DOHH2 (cell line): Measurements from ENCODE around the gene ZNF575.

ENCODE experiments used
- H3F3A ChIP-seq: fragments of 200-600 bp; sonication (generic), shearing (Covaris generic); 2 replicates; pipeline ENCODE4 v1.6.0; 2016; ENCODE audit warnings: antibody characterized with exemption, mild to moderate bottlenecking; ENCODE audit not compliant: control insufficient read depth, insufficient read depth
- H3K27ac ChIP-seq: fragments of 200-600 bp; sonication (generic); 2 replicates; pipeline ENCODE4 v1.5.1; 2014; ENCODE audit warnings: low read depth, mild to moderate bottlenecking, low read length, moderate library complexity
- H3K27me3 ChIP-seq: fragments of 200-600 bp; sonication (generic); 2 replicates; pipeline ENCODE4 v1.6.1; 2014; ENCODE audit warnings: mild to moderate bottlenecking, low read length, mixed read lengths; ENCODE audit not compliant: control insufficient read depth
- H3K36me3 ChIP-seq: fragments of 200-600 bp; sonication (generic); 2 replicates; pipeline ENCODE4 v1.6.1; 2014; ENCODE audit warnings: mild to moderate bottlenecking, low read length, moderate library complexity, mixed read lengths; ENCODE audit not compliant: control insufficient read depth
- H3K4me1 ChIP-seq: fragments of 200-600 bp; sonication (generic); 2 replicates; pipeline ENCODE4 v1.6.1; 2014; ENCODE audit warnings: mild to moderate bottlenecking, low read length, mixed read lengths; ENCODE audit not compliant: control insufficient read depth
- H3K4me2 ChIP-seq: fragments of 200-600 bp; sonication (generic); 2 replicates; pipeline ENCODE4 v1.6.0; 2014; ENCODE audit warnings: mild to moderate bottlenecking, low read length, moderate library complexity
- H3K4me3 ChIP-seq: fragments of 200-600 bp; sonication (generic); 2 replicates; pipeline ENCODE4 v1.5.1; 2014; ENCODE audit warnings: mild to moderate bottlenecking, low read length, mixed read lengths
- H3K79me2 ChIP-seq: fragments of 200-600 bp; sonication (generic); 2 replicates; pipeline ENCODE4 v1.6.1; 2014; ENCODE audit warnings: mild to moderate bottlenecking, low read length, mixed read lengths; ENCODE audit not compliant: control insufficient read depth
- H3K9me2 ChIP-seq: fragments of 200-600 bp; sonication (generic); replicated peaks from 2 replicates; pipeline ENCODE4 v1.6.1; 2014; ENCODE audit warnings: mild to moderate bottlenecking, low read length, mixed read lengths; ENCODE audit not compliant: control insufficient read depth
- H3K9me3 ChIP-seq: fragments of 200-600 bp; sonication (generic); 2 replicates; pipeline ENCODE4 v1.6.1; 2014; ENCODE audit warnings: antibody characterized with exemption, low read length, mixed read lengths; ENCODE audit not compliant: control insufficient read depth, insufficient read depth
- H4K20me1 ChIP-seq: fragments of 200-600 bp; sonication (generic); 2 replicates; pipeline ENCODE4 v1.6.0; 2014; ENCODE audit warnings: low read depth, mild to moderate bottlenecking, antibody characterized with exemption, low read length, moderate library complexity; ENCODE audit not compliant: control insufficient read depth, insufficient read depth
- CTCF ChIP-seq: fragments of 200-600 bp; sonication (generic); IDR thresholded peaks from one replicate; pipeline ENCODE4 v1.5.1; 2014; ENCODE audit warnings: antibody characterized with exemption, mild to moderate bottlenecking, low read depth, low read length; ENCODE audit not compliant: poor library complexity, severe bottlenecking
- EZH2phosphoT487 ChIP-seq: fragments of 200-600 bp; sonication (generic); IDR thresholded peaks from 2 replicates; pipeline ENCODE4 v1.6.1; 2017; ENCODE audit warnings: borderline replicate concordance, mild to moderate bottlenecking, antibody characterized with exemption, low read length, moderate library complexity, mixed read lengths

The ZNF575 gene

GRCh38 chr19:43490759-43491158 lies 42.2 kb upstream of the ZNF575 start:
- H3K36me3 ChIP-seq: no peaks in the 10 kb centered on the region
- H3F3A ChIP-seq: no peaks in the 10 kb centered on the region
- no peaks in the 10 kb centered on the region for H3K79me2 ChIP-seq
- TF ChIP-seq CTCF: no peak
- no peak for TF ChIP-seq EZH2phosphoT487
- H3K27me3 ChIP-seq: no peaks in the 10 kb centered on the region
- H3K9me2 ChIP-seq: no peaks in the 10 kb centered on the region
- H4K20me1 ChIP-seq: no peaks in the 10 kb centered on the region
- H3K27ac ChIP-seq: no peak overlapping the region
- H3K4me3 ChIP-seq: no peak overlapping the region
- no peaks in the 10 kb centered on the region for H3K9me3 ChIP-seq
- H3K4me1 ChIP-seq: no peaks in the 10 kb centered on the region
- H3K4me2 ChIP-seq: no peak overlapping the region

GRCh38 chr19:43495082-43495481 lies 37.9 kb upstream of the ZNF575 start:
- H3K4me3 ChIP-seq: no peak overlapping the region
- no peaks in the 10 kb centered on the region for H4K20me1 ChIP-seq
- no peaks in the 10 kb centered on the region for H3K9me3 ChIP-seq
- H3K36me3 ChIP-seq: no peaks in the 10 kb centered on the region
- no peaks in the 10 kb centered on the region for H3K4me1 ChIP-seq
- no peaks in the 10 kb centered on the region for H3K27me3 ChIP-seq
- TF ChIP-seq EZH2phosphoT487 (no peak), CTCF (no peak)
- no peaks in the 10 kb centered on the region for H3K9me2 ChIP-seq
- no peak overlapping the region for H3K27ac ChIP-seq
- no peaks in the 10 kb centered on the region for H3K79me2 ChIP-seq
- H3K4me2 ChIP-seq: no peak overlapping the region
- no peaks in the 10 kb centered on the region for H3F3A ChIP-seq

- Histone ChIP-seq H3K4me2 (no peak overlapping the region), H3K27me3 (no peaks in the 10 kb centered on the region), H3K9me2 (no peaks in the 10 kb centered on the region), H3K36me3 (no peaks in the 10 kb centered on the region), H3K4me1 (no peaks in the 10 kb centered on the region), H3F3A (no peaks in the 10 kb centered on the region), H4K20me1 (no peaks in the 10 kb centered on the region), H3K27ac (no peak overlapping the region), H3K79me2 (no peaks in the 10 kb centered on the region), H3K9me3 (no peaks in the 10 kb centered on the region), H3K4me3 (no peak overlapping the region)
- TF ChIP-seq CTCF (no peak), EZH2phosphoT487 (no peak)
Observed at GRCh38 chr19:43496960-43497359, 36.0 kb upstream of the ZNF575 start.
